ENCODE results near the gene MLYCD.

The MLYCD gene

DNA sequence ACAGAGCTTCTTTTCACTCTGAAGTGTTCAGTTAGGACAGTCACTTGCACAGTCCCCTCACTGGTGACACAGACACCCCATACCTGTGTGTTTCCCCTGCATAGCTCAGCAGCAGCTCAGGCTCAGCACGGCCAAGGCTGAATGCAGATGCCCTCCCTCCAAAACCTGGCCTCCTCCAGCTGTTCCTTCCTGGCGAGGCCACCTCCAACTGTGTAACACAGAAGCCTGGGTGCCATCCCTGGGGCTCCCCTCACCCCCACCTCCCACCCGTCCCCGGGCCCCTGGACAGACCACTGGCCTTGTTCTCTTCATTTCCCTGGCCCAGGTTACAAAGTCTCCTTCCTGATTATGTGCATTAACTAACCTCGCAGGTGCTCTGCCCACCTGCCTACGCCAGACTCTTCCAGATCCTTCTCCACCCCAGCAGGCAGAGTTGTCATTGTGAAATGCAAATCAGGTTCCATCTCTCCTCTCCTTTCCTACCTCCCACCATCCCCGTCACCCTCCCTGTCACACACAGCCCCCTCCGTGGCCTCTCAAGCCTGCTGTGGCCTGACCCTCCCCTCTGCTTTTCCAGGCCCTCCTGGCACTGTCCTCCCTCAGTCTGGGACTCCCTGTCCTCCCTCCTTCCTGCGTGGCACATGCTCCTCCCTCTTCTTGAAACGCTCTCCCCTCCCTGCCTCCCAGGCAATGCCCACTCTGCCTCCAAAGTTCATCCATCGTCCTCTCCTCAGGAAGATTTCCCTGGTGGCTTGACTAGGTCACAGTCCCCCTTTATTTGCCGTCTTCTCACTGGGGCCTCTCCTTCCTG is 26.4 kb downstream of the MLYCD start:
- Histone ChIP-seq H3K9me3 (ENCODE audit: control insufficient read depth, low read length) (no peaks in the 10 kb centered on the region), H3K4me3 (ENCODE audit: low read depth, low read length) (no peak overlapping the region), H3K4me2 (ENCODE audit: low read length) (no peak overlapping the region), H3K36me3 (ENCODE audit: control insufficient read depth, insufficient read depth, low read length) (no peaks in the 10 kb centered on the region), H3K27me3 (ENCODE audit: control insufficient read depth, insufficient read depth, low read length) (no peaks in the 10 kb centered on the region), H3K79me2 (no peaks in the 10 kb centered on the region), H3K27ac (no peak overlapping the region), H2AFZ (no peak overlapping the region), H3K9ac (no peak overlapping the region), H3K4me1 (peaks cover 30% of the 10 kb centered on the region)
- TF ChIP-seq, protein P1, sequence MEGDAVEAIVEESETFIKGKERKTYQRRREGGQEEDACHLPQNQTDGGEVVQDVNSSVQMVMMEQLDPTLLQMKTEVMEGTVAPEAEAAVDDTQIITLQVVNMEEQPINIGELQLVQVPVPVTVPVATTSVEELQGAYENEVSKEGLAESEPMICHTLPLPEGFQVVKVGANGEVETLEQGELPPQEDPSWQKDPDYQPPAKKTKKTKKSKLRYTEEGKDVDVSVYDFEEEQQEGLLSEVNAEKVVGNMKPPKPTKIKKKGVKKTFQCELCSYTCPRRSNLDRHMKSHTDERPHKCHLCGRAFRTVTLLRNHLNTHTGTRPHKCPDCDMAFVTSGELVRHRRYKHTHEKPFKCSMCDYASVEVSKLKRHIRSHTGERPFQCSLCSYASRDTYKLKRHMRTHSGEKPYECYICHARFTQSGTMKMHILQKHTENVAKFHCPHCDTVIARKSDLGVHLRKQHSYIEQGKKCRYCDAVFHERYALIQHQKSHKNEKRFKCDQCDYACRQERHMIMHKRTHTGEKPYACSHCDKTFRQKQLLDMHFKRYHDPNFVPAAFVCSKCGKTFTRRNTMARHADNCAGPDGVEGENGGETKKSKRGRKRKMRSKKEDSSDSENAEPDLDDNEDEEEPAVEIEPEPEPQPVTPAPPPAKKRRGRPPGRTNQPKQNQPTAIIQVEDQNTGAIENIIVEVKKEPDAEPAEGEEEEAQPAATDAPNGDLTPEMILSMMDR (IDR thresholded peaks at IDR 0.05): no peak

DNA sequence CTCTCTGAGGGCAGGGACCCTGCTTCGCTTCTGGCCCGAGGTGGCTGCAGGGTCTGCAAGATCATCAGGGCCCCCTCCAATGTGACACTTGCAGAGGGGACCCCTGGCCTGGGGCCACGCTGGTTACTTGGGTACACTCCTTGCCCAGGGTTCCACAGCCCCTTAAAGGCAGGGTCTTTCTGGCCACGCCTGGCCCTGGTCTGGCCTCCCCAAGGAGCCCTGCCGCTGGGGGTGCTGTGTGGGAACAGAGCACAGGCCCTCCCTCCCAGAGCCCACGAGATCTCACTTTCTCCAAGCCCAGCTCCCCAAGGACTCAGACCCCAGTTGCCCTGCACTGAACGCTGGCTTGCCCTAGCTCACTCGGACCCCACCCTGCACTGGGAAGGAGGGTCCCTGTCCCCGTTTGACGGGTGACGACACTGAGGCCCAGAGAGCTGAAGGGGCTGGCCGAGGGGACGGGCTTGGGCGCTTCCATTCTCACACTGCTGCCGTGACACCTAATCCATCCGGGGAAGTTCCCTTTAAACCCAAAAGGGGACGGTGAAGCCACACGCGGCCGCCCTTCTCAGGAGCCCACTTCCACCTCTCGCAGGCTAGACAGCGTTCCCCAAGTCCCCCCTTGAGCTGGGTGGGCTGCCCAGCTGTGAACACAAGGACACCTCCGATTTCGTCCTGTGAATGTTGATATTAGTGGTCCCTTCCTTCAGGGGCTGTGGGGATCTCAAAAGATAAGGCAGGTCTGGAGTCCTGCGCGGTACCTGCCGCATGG is 27.2 kb downstream of the MLYCD start:
- Histone ChIP-seq H3K27me3 (ENCODE audit: control insufficient read depth, insufficient read depth, low read length) (no peaks in the 10 kb centered on the region), H3K9me3 (ENCODE audit: control insufficient read depth, low read length) (no peaks in the 10 kb centered on the region), H3K27ac (no peak overlapping the region), H3K4me3 (ENCODE audit: low read depth, low read length) (no peak overlapping the region), H3K36me3 (ENCODE audit: control insufficient read depth, insufficient read depth, low read length) (no peaks in the 10 kb centered on the region), H3K4me2 (ENCODE audit: low read length) (no peak overlapping the region), H3K9ac (no peak overlapping the region), H3K4me1 (peaks cover 39% of the 10 kb centered on the region), H3K79me2 (no peaks in the 10 kb centered on the region), H2AFZ (no peak overlapping the region)
- TF ChIP-seq, protein P1 (IDR thresholded peaks at IDR 0.05): no peak

DNA sequence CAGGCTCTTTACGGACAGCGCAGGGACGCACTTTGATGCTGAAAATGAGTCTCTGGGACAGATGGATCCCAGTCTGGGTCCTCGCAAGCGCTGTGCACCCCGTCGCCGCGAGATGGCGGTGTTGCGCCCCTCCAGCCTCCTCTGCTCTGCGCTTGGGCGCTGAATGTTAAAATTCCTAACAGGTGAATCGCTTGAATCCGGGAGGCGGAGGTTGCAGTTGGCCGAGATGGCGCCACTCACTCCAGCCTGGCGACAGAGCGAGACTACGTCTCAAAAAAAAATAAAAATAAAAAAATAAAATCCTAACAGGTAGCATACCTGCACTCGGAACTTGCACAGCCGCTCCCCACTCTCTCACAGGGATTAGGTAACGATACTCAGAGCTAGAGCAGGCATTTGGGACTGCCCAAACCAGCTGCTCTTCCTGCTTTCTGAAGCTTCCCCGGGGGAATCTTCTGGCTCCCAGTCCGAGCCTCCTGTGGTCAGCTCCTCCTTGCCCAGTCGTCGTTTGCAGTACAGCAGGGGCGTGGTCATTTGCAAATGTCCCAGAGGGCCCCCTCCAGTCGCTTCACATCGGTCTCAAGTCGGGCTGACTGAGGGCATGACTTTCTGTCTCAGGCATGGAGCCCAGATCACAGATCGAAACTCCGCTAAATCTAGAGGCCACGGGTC is 27.9 kb downstream of the MLYCD start:
- Histone ChIP-seq H3K9me3 (ENCODE audit: control insufficient read depth, low read length) (no peaks in the 10 kb centered on the region), H3K9ac (no peak overlapping the region), H3K27me3 (ENCODE audit: control insufficient read depth, insufficient read depth, low read length) (no peaks in the 10 kb centered on the region), H3K36me3 (ENCODE audit: control insufficient read depth, insufficient read depth, low read length) (no peaks in the 10 kb centered on the region), H2AFZ (peak overlapping the region; percentile 89), H3K4me1 (peaks cover 46% of the 10 kb centered on the region), H3K4me2 (ENCODE audit: low read length) (peak overlapping the region; percentile 68), H3K27ac (peak overlapping the region; percentile 97), H3K4me3 (ENCODE audit: low read depth, low read length) (peak overlapping the region; percentile 34), H3K79me2 (no peaks in the 10 kb centered on the region)
- TF ChIP-seq, protein P1 (IDR thresholded peaks at IDR 0.05): peak; percentile 98

DNA sequence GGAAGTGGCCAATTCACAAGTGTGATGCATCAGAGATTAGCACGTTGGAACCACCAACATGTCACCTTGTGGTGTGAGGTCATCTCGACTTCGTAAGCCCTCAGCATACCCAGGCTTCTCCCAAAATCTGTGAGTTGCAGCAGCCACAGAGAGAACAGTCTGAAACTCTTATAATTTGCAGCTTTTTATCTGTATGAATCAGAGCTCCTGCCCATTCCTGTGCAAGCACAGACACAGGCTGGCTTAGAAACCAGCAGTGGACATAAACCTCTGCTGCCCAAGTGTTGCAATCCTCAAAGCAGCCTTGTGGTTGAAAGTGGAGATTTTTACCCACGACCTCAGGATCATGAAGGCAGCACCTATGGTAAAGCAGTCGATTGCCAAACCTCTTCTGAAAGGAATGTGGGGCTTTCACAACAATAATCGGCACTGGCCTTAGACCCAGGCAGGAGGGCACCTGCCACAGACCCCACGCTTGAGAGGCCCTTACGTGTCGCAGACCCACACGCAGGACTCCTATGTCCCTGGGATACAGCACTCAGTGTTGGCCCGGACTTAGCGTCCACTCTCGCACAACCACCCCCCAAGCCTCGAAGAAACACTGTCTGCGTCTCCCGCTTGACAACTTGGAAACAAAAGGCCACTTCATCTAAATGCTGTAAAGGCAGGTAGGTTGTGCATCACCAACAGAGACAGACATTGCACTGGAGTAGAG is 29.6 kb downstream of the MLYCD start:
- Histone ChIP-seq H3K27me3 (ENCODE audit: control insufficient read depth, insufficient read depth, low read length) (no peaks in the 10 kb centered on the region), H2AFZ (peak overlapping the region; percentile 84), H3K4me2 (ENCODE audit: low read length) (no peak overlapping the region), H3K36me3 (ENCODE audit: control insufficient read depth, insufficient read depth, low read length) (no peaks in the 10 kb centered on the region), H3K79me2 (no peaks in the 10 kb centered on the region), H3K4me1 (peaks cover 47% of the 10 kb centered on the region), H3K9ac (no peak overlapping the region), H3K27ac (peak overlapping the region; percentile 97), H3K9me3 (ENCODE audit: control insufficient read depth, low read length) (no peaks in the 10 kb centered on the region), H3K4me3 (ENCODE audit: low read depth, low read length) (no peak overlapping the region)
- TF ChIP-seq, protein P1 (IDR thresholded peaks at IDR 0.05): no peak

Measured in parathyroid adenoma (tissue), 2 donors.